WTC11 (cell line): ENCODE results near the gene TMEM9. TPM values are rescaled to one million over a fixed set of nuclear protein-coding genes. Genes with fewer than 3 reads are reported as not detected.

Experiments
- ATAC-seq: fragments of 200-7000 bp; cut with Tn5 transposase; 2 replicates; pipeline ENCODE4 v1.10.0; 2021; ENCODE audit warnings: mild to moderate bottlenecking, moderate library complexity
- CTCF ChIA-PET: fragments of 300-600 bp; sonication (Branson Sonifier 250); formaldehyde crosslinking; loops from one replicate; lab custom pipeline; 2021; ENCODE audit warnings: antibody characterized with exemption; lab: Charles Lee
- POLR2A ChIA-PET: fragments of 350-600 bp; sonication (Branson Sonifier 250); formaldehyde crosslinking; loops from one replicate; lab custom pipeline; 2021; ENCODE audit warnings: antibody characterized with exemption; lab: Charles Lee
- DNase-seq: peaks from one replicate; pipeline ENCODE4 v3.0.0; 2021; ENCODE audit warnings: low spot score
- H3K27ac Mint-ChIP-seq: 2 replicates; pipeline ENCODE4 v1.8.0; 2021; ENCODE audit warnings: mixed read lengths
- H3K27me3 Mint-ChIP-seq: 2 replicates; pipeline ENCODE4 v1.8.0; 2021; ENCODE audit warnings: low read depth, mild to moderate bottlenecking, moderate library complexity, mixed read lengths
- H3K36me3 Mint-ChIP-seq: 2 replicates; pipeline ENCODE4 v1.8.0; 2021; ENCODE audit warnings: mixed read lengths
- H3K4me1 Mint-ChIP-seq: 2 replicates; pipeline ENCODE4 v1.8.0; 2022; ENCODE audit warnings: mixed read lengths
- H3K4me3 Mint-ChIP-seq: 2 replicates; pipeline ENCODE4 v1.8.0; 2021; ENCODE audit warnings: mild to moderate bottlenecking, moderate library complexity, mixed read lengths
- H3K9me3 Mint-ChIP-seq: 2 replicates; pipeline ENCODE4 v1.8.0; 2021; ENCODE audit warnings: mixed read lengths
- AFF4 ChIP-seq: sonication (generic); formaldehyde crosslinking; IDR thresholded peaks from 2 replicates; pipeline ENCODE4 v1.8.1; 2023; ENCODE audit warnings: mild to moderate bottlenecking, missing genetic modification reagents, borderline replicate concordance
- AR ChIP-seq: fragments of 250-450 bp; sonication (Bioruptor Pico); IDR thresholded peaks from 2 replicates; pipeline ENCODE4 v1.9.0; 2021; ENCODE audit warnings: mild to moderate bottlenecking
- CBFB ChIP-seq: sonication (generic); formaldehyde crosslinking; IDR thresholded peaks from 2 replicates; pipeline ENCODE4 v1.8.1; 2022; ENCODE audit warnings: mild to moderate bottlenecking, low read depth, missing genetic modification reagents
- E2F5 ChIP-seq: sonication (generic); formaldehyde crosslinking; IDR thresholded peaks from 2 replicates; pipeline ENCODE4 v1.8.1; 2022; ENCODE audit warnings: mild to moderate bottlenecking, moderate library complexity, missing genetic modification reagents
- ELF4 ChIP-seq: sonication (generic); formaldehyde crosslinking; IDR thresholded peaks from 2 replicates; pipeline ENCODE4 v1.8.1; 2022; ENCODE audit warnings: low read depth, mild to moderate bottlenecking, moderate library complexity, missing genetic modification reagents
- ERG ChIP-seq: fragments of 250-450 bp; sonication (Bioruptor Pico); IDR thresholded peaks from 2 replicates; pipeline ENCODE4 v1.8.0; 2021; ENCODE audit warnings: mild to moderate bottlenecking
- HMGXB4 ChIP-seq: sonication (generic); formaldehyde crosslinking; IDR thresholded peaks from 2 replicates; pipeline ENCODE4 v1.8.1; 2023; ENCODE audit warnings: mild to moderate bottlenecking, moderate library complexity, missing genetic modification reagents
- JUN ChIP-seq: sonication (generic); formaldehyde crosslinking; IDR thresholded peaks from 2 replicates; pipeline ENCODE4 v1.8.0; 2023; ENCODE audit warnings: mild to moderate bottlenecking, missing genetic modification reagents
- MLX ChIP-seq: sonication (generic); formaldehyde crosslinking; IDR thresholded peaks from 2 replicates; pipeline ENCODE4 v1.8.1; 2023; ENCODE audit warnings: mild to moderate bottlenecking, missing genetic modification reagents, moderate library complexity
- MXD4 ChIP-seq: fragments of 250-450 bp; sonication (Bioruptor Pico); IDR thresholded peaks from 2 replicates; pipeline ENCODE4 v1.8.0; 2021; ENCODE audit warnings: mild to moderate bottlenecking, moderate library complexity, borderline replicate concordance
- RELA ChIP-seq: sonication (generic); formaldehyde crosslinking; IDR thresholded peaks from 2 replicates; pipeline ENCODE4 v1.8.1; 2022; ENCODE audit warnings: missing genetic modification reagents, mild to moderate bottlenecking, borderline replicate concordance
- TP53 ChIP-seq: sonication (generic); formaldehyde crosslinking; IDR thresholded peaks from 2 replicates; pipeline ENCODE4 v1.8.1; 2023; ENCODE audit warnings: mild to moderate bottlenecking, missing genetic modification reagents
- USF1 ChIP-seq: sonication (generic); formaldehyde crosslinking; IDR thresholded peaks from 2 replicates; pipeline ENCODE4 v1.8.0; 2022; ENCODE audit warnings: mild to moderate bottlenecking, missing genetic modification reagents
- ZNF423 ChIP-seq: fragments of 250-450 bp; sonication (Bioruptor Pico); IDR thresholded peaks from 2 replicates; pipeline ENCODE4 v2.1.2; 2022; ENCODE audit warnings: mild to moderate bottlenecking, moderate library complexity
- ZNF512 ChIP-seq: sonication (generic); formaldehyde crosslinking; IDR thresholded peaks from 2 replicates; pipeline ENCODE4 v1.8.1; 2022; ENCODE audit warnings: missing genetic modification reagents, borderline replicate concordance
- ZNF532 ChIP-seq: fragments of 250-450 bp; sonication (Bioruptor Pico); IDR thresholded peaks from 2 replicates; pipeline ENCODE4 v1.9.0; 2021; ENCODE audit warnings: mild to moderate bottlenecking, borderline replicate concordance
- total RNA-seq: library from RNA; stranded (reverse); gene quantifications from 3 replicates; pipeline ENCODE4 v1.2.3, GENCODE V29; 2021

TMEM9 gene
- total RNA-seq, 1 experiment from 2014 or later: 97.5 TPM

- ATAC-seq (no peak), DNase-seq (no peak)
- Mint-ChIP-seq H3K36me3 (no peaks in the 10 kb centered on the region), H3K4me1 (no peaks in the 10 kb centered on the region), H3K4me3 (no peak overlapping the region), H3K27me3 (no peaks in the 10 kb centered on the region), H3K9me3 (no peaks in the 10 kb centered on the region), H3K27ac (no peak overlapping the region)
- TF ChIP-seq ZNF532 (CRISPR knock-in tag) (no peak), MLX (no peak), ERG (CRISPR knock-in tag) (no peak), JUN (CRISPR knock-in tag) (no peak), ELF4 (CRISPR knock-in tag) (no peak), ZNF512 (no peak), HMGXB4 (CRISPR knock-in tag) (no peak), CBFB (CRISPR knock-in tag) (no peak)
- POLR2A ChIA-PET: interaction anchor here (0.6 kb wide), 1 partner anchor 9 kb away, joined by 3 read pairs; no protein-coding TSS in a partner anchor
- CTCF ChIA-PET: interaction anchor here (0.6 to 3.0 kb wide), 4 partner anchors 9 to 970 kb away, joined by 3 to 14 read pairs (median 7); no protein-coding TSS in a partner anchor
These were observed 59.4 kb downstream of the TMEM9 start for GRCh38 chr1:201094832-201095231.

GRCh38 chr1:201093962-201094361 lies 60.3 kb downstream of the TMEM9 start:
- peaks cover 6% of the 10 kb centered on the region; the same call in 1 of the 2 replicates for H3K4me1 Mint-ChIP-seq
- DNase-seq (no peak), ATAC-seq (no peak)
- ChIA-PET CTCF (interaction anchor here (1.0 to 3.0 kb wide), 3 partner anchors 8 to 26 kb away, joined by 3 to 14 read pairs (median 10); no protein-coding TSS in a partner anchor), POLR2A (no interaction called here)
- H3K4me3 Mint-ChIP-seq: no peak overlapping the region
- H3K36me3 Mint-ChIP-seq: no peaks in the 10 kb centered on the region
- H3K9me3 Mint-ChIP-seq: no peaks in the 10 kb centered on the region
- H3K27me3 Mint-ChIP-seq: no peaks in the 10 kb centered on the region
- no peak overlapping the region for H3K27ac Mint-ChIP-seq
- TF ChIP-seq E2F5 (no peak), TP53 (CRISPR knock-in tag) (no peak), USF1 (CRISPR knock-in tag) (no peak), RELA (CRISPR knock-in tag) (no peak), AR (no peak), AFF4 (CRISPR knock-in tag) (no peak), ZNF423 (CRISPR knock-in tag) (no peak), MXD4 (CRISPR knock-in tag) (no peak)
